HG03097 (cell line): ENCODE measurements around the gene ITPR2.
A peak's percentile ranks its signal among the peaks of the same experiment; 100 is the strongest.
"Not testable (repeated sequence)": the region's sequence is repeated elsewhere in the genome, so short reads cannot be mapped to it uniquely, and the experiment has no call there.

Source experiments
- ATAC-seq: cut with Tn5 transposase; IDR thresholded peaks from one replicate; pipeline ENCODE4 v1.9.1; 2021; ENCODE audit not compliant: unreplicated experiment, low FRiP score

ITPR2 gene

GRCh38 chr12:26767116-26767515, 65.9 kb downstream of the ITPR2 start:
- no peak for ATAC-seq

DNA sequence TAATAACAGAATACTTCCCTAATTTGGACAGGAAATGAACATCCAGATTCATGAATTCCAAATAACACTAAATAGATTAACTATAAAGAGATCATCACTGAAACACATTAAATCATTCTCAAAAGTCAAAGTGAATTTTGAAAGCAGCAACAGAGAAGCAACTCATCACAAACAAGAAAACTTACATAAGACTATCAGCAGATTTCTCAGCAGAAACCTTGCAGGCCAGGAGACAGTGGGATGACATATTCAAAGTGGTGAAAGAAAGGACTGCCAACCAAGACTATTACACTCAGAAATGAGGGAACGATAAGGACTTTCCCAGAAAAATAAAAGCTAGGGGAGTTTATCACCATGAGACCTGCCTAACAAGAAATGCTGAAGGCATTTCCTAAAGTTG, 70.8 kb downstream of the ITPR2 start:
- ATAC-seq: no peak

- no peak for ATAC-seq
Measured at GRCh38 chr12:26761775-26762174, 71.2 kb downstream of the ITPR2 start.

DNA sequence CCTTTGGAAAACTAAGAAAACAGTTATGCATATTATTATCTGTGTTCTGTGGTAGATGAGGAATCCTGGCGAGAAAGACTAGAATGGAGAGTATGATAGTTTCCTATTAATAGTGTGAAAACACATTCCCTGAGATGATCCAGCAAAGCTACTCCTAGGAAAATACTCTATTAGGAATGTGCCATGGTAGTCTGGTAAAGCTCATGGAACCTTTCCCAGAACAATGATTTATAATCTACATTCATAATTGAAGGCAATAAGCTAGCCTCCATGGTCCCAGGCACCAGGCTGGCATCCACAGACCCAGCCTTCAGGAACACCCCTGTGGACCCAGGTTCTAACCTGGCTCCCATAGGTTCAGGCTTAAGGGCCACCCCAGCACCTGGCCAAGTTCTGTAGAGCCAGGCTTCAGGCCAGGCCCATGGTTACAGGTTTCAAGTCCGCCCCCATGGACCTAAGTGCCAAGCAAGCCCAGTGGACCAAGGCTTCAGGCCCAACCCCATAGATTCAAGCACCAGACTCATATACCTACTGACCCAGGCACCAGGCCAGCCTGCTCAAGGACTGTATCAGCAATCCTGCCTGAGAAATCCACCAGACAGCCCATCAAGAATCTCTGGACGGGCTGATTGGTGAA, 72.2 kb downstream of the ITPR2 start:
- no peak for ATAC-seq

DNA sequence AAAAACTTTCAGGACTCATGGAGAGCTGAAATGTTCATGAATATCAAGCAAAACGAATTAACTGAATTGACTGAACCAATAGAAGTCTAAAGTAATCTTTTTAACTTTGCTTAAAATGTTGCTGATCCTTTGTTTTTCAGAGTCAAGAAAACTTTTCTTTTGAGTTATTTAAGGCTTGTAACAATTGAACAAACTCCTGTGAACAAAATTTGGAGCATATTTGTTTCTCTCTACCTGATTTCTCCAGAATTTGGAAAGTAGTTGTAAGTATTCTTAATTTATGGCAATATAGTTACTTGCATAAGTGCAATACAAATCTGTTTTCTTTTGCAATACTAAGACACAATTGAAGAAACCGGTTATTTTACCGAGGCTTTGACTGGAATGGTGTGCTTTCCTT, 77.6 kb downstream of the ITPR2 start:
- not testable (repeated sequence) for ATAC-seq

- no peak for ATAC-seq
Measured at GRCh38 chr12:26754148-26754547, 78.8 kb downstream of the ITPR2 start.

DNA sequence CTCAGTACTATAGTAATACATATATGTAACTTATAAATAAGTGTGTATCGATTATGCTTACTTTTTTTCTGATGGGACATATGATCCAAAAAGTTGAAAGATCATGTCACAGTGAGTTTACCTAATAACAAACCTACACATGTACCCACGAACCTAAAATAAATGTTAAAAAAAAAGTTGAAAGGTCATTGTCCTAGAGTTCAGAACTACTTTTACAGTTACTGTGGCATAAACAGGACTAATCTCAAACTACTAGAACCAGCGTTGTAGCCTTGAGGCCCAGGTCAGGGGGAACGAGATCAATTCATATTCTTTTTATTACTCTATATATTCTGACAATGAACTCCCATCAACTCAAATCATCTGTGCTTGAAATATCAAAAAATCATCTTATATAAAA, 81.8 kb downstream of the ITPR2 start:
- no peak for ATAC-seq

- peak; percentile 44 for ATAC-seq
Measured at GRCh38 chr12:26750531-26751175, 82.3 kb downstream of the ITPR2 start.

- ATAC-seq: peak; percentile 46
Measured at GRCh38 chr12:26749781-26750180, 83.2 kb downstream of the ITPR2 start.

GRCh38 chr12:26748741-26749431, 84.1 kb downstream of the ITPR2 start:
- ATAC-seq: peak; percentile 35

DNA sequence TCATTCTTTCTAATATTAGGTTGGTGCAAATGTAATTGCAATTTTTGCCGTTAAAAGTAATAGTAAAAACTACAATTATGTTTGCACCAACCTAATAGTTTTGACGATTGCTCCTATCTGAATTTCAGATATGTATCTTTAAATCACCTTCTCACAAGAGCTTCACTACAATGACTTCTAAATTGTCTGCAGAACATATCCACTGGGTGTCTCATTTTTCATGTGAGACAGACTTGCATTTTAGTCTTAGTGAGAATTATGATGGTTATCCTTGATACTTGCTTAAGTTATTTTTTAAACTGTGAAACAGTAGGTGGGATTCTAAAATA, 84.6 kb downstream of the ITPR2 start:
- no peak for ATAC-seq

DNA sequence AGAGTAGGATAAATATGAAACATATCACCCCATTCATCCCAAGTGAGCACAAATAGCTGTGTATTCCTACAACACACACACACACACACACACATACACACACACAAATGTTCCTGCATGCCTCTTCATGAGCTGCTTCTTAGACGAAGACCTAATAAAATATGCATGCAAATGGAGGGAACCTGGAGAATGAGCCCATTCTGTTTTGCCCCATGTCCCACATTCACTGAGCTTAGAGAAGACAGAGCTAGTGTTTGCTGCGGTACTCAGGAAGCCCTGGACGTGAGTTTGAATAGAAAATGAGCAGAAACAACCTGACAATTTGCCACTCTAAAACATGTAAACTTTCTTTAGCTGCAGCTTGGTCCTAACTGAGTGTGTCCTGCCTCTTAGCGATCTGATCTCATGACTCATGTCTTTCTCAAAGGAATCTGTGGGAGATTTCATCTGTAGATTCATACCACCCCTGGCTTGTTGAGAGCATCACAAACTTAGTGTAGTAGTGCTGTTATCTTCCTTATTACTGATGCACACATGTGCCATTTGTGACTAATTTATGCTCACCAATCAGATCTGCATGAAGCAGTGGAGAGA, 86.8 kb downstream of the ITPR2 start:
- no peak for ATAC-seq

GRCh38 chr12:26744697-26745440, 88.1 kb downstream of the ITPR2 start:
- ATAC-seq: no peak

GRCh38 chr12:26744042-26744626, 88.9 kb downstream of the ITPR2 start:
- ATAC-seq: no peak

DNA sequence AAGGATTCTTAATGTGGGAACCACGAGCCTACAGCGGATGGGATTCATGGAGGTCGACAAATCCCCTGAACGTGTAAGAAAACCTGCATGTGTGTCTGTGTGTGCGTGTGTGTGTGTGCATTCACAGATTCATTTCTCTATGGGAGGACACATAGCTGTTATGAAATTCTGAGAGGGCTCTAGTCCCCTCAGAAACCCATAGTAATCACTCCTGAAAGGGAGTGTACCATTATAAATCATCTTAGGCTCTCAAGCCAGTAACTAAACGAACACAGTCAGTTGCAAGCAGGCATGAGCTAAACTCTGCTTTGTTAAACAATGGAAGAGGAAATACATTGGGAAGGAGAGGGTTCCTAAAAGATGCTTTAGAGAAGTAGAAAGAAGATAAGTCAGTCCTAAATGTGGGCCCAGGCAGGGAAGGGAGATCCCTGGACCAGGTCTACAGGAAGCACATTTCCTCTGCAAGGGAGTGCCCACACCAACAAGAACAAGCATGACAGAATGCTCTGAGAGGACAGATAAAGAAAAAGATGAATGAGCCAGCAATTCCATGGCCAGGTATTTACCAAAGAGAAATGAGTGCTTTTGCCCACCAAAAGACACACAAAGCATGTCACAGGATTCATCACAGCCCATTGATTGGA, 91.3 kb downstream of the ITPR2 start:
- ATAC-seq: no peak

DNA sequence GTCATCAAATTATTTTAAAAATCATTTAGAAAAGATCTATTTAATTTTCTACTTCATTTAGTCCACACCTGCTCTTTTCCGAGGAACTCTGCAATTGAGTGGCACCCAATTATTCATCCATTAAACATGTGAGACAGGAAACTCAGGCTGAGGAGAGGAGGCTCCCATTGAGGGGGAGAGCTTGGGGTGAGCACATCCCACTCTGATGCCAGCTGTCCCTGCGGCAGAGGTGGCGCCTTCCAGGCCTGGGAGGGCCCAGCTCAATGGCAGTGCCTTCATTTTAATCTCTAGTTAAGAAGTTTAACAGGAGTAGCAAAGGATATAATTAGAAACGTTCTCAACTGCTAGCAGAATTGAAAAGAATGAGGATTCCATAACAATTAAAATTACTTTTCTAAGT, 92.0 kb downstream of the ITPR2 start:
- no peak for ATAC-seq

- ATAC-seq: no peak
Measured at GRCh38 chr12:26740348-26740747, 92.6 kb downstream of the ITPR2 start.

- ATAC-seq: no peak
Measured at GRCh38 chr12:26737487-26738030, 95.4 kb downstream of the ITPR2 start.

GRCh38 chr12:26736563-26737486, 96.2 kb downstream of the ITPR2 start:
- ATAC-seq: no peak
